CD4-positive, alpha-beta T cell treated with Interleukin-17A for 1 hour (primary cell): ENCODE measurements around the gene RXYLT1.
"Not testable (repeated sequence)": the region's sequence is repeated elsewhere in the genome, so short reads cannot be mapped to it uniquely, and the experiment has no call there.

ENCODE experiments used
- DNase-seq: peaks from one replicate; pipeline ENCODE4 v3.0.0-alpha.2; 2020

RXYLT1 gene

GRCh38 chr12:63805704-63806672 lies 26.3 kb downstream of the RXYLT1 start:
- no peak for DNase-seq

- DNase-seq = no peak
Measured at GRCh38 chr12:63808631-63809030, 28.9 kb downstream of the RXYLT1 start.

- DNase-seq = no peak
Measured at GRCh38 chr12:63809566-63809965, 29.9 kb downstream of the RXYLT1 start.

- DNase-seq = no peak
Measured at GRCh38 chr12:63811334-63811733, 31.6 kb downstream of the RXYLT1 start.

GRCh38 chr12:63811755-63812154 lies 32.0 kb downstream of the RXYLT1 start:
- no peak for DNase-seq

GRCh38 chr12:63814146-63814772 lies 34.5 kb downstream of the RXYLT1 start:
- no peak for DNase-seq

- no peak for DNase-seq
Measured at GRCh38 chr12:63815482-63815852, 35.8 kb downstream of the RXYLT1 start.

GRCh38 chr12:63816031-63816430 lies 36.3 kb downstream of the RXYLT1 start:
- no peak for DNase-seq

GRCh38 chr12:63820427-63820826 lies 40.7 kb downstream of the RXYLT1 start:
- no peak for DNase-seq

- DNase-seq = no peak
Measured at GRCh38 chr12:63821781-63822251, 42.1 kb downstream of the RXYLT1 start.

- DNase-seq = no peak
Measured at GRCh38 chr12:63822352-63822751, 42.6 kb downstream of the RXYLT1 start.

GRCh38 chr12:63823040-63823439 lies 43.3 kb downstream of the RXYLT1 start:
- DNase-seq = no peak

GRCh38 chr12:63826006-63826585 lies 46.4 kb downstream of the RXYLT1 start:
- DNase-seq = peak; percentile 33

GRCh38 chr12:63828867-63829266 lies 49.2 kb downstream of the RXYLT1 start:
- no peak for DNase-seq

- DNase-seq = no peak
Measured at GRCh38 chr12:63836046-63836445, 56.3 kb downstream of the RXYLT1 start.

GRCh38 chr12:63836936-63837335 lies 57.2 kb downstream of the RXYLT1 start:
- no peak for DNase-seq

GRCh38 chr12:63838411-63838810 lies 58.7 kb downstream of the RXYLT1 start:
- DNase-seq = no peak

- DNase-seq = no peak
Measured at GRCh38 chr12:63841011-63841410, 61.3 kb downstream of the RXYLT1 start.

- no peak for DNase-seq
Measured at GRCh38 chr12:63841571-63841970, 61.9 kb downstream of the RXYLT1 start.

- not testable (repeated sequence) for DNase-seq
Measured at GRCh38 chr12:63842750-63843149, 63.0 kb downstream of the RXYLT1 start.

GRCh38 chr12:63843254-63843720 lies 63.6 kb downstream of the RXYLT1 start:
- DNase-seq = no peak

- peak; percentile 76 for DNase-seq
Measured at GRCh38 chr12:63843721-63844390, 64.1 kb downstream of the RXYLT1 start.
